HUDEP-2 (cell line): ENCODE measurements around the gene USHBP1.
A peak's percentile ranks its signal among the peaks of the same experiment; 100 is the strongest.

ENCODE experiments used
- DNase-seq, 76 experiments: peaks; one replicate each; lab custom pipeline; 2025; ENCODE audit not compliant: unreplicated experiment in 76 of 76; lab: John Stamatoyannopoulos, UW

The USHBP1 gene

GRCh38 chr19:17215127-17215971 is 49.2 kb downstream of the USHBP1 start, which contains the start of gene USE1:
Gene USE1, plus strand, starts transcription at chr19:17215357. Its CDS starts 49 bp downstream, at chr19:17215406.
- peak in 75 of 76 experiments; percentile 62 to 95 (median 89) for DNase-seq

- DNase-seq = peak in 1 of 76 experiments; percentile 12
These were observed 49.9 kb downstream of the USHBP1 start for GRCh38 chr19:17214508-17215126.

- no peak for DNase-seq
These were observed 51.2 kb downstream of the USHBP1 start for GRCh38 chr19:17213334-17213733.

- no peak for DNase-seq
These were observed 52.7 kb downstream of the USHBP1 start for GRCh38 chr19:17211547-17212446.

- DNase-seq = no peak
These were observed 54.2 kb downstream of the USHBP1 start for GRCh38 chr19:17210296-17210695.

GRCh38 chr19:17209126-17210036 is 55.2 kb downstream of the USHBP1 start:
- peak in 72 of 76 experiments; percentile 25 to 90 (median 78) for DNase-seq

GRCh38 chr19:17206736-17207581 is 57.6 kb downstream of the USHBP1 start:
- DNase-seq = no peak

GRCh38 chr19:17205237-17206140 is 59.1 kb downstream of the USHBP1 start:
- peak in 70 of 76 experiments; percentile 26 to 84 (median 64) for DNase-seq

- DNase-seq = no peak
These were observed 61.8 kb downstream of the USHBP1 start for GRCh38 chr19:17202713-17203112.

GRCh38 chr19:17202249-17202648 is 62.3 kb downstream of the USHBP1 start:
- DNase-seq = peak in 32 of 76 experiments; percentile 4 to 56 (median 32)

GRCh38 chr19:17200408-17201079 is 64.0 kb downstream of the USHBP1 start:
- DNase-seq = no peak
